Chondrocyte (in vitro differentiated cells): ENCODE data around the gene PLD3. TPM values are rescaled to one million over a fixed set of nuclear protein-coding genes. Genes with fewer than 3 reads are reported as not detected.

Experiments used
- DNase-seq: peaks from one replicate; pipeline ENCODE4 v3.0.0; 2021; ENCODE audit warnings: mixed read lengths, low spot score
- H3K27ac Mint-ChIP-seq: one replicate; pipeline ENCODE4 v1.8.0; 2021; ENCODE audit warnings: mild to moderate bottlenecking, moderate library complexity, mixed read lengths; ENCODE audit not compliant: unreplicated experiment
- H3K27me3 Mint-ChIP-seq: 2 replicates; pipeline ENCODE4 v1.8.0; 2021; ENCODE audit warnings: low read depth, mixed read lengths
- H3K36me3 Mint-ChIP-seq: 2 replicates; pipeline ENCODE4 v1.8.0; 2021; ENCODE audit warnings: low read depth, mixed read lengths
- H3K4me1 Mint-ChIP-seq: 2 replicates; pipeline ENCODE4 v1.8.0; 2021; ENCODE audit warnings: low read depth, mild to moderate bottlenecking, mixed read lengths
- H3K4me3 Mint-ChIP-seq: one replicate; pipeline ENCODE4 v1.8.0; 2021; ENCODE audit warnings: mild to moderate bottlenecking, moderate library complexity, mixed read lengths; ENCODE audit not compliant: unreplicated experiment
- H3K9me3 Mint-ChIP-seq: 2 replicates; pipeline ENCODE4 v1.8.0; 2021; ENCODE audit warnings: low read depth, mixed read lengths
- CTCF ChIP-seq: fragments of 200-600 bp; sonication (generic); IDR thresholded peaks from 2 replicates; pipeline ENCODE4 v1.5.0; 2021; ENCODE audit warnings: antibody characterized with exemption, mild to moderate bottlenecking, moderate library complexity
- total RNA-seq: library from RNA; stranded (reverse); gene quantifications from 3 replicates; pipeline ENCODE4 v1.2.1, GENCODE V29; 2021

Gene PLD3
- total RNA-seq, 1 donor from 2014 or later = 478 TPM

- H3K4me1 Mint-ChIP-seq = no peaks in the 10 kb centered on the region
- no peak overlapping the region for H3K27ac Mint-ChIP-seq
- no peaks in the 10 kb centered on the region for H3K27me3 Mint-ChIP-seq
- H3K9me3 Mint-ChIP-seq = no peaks in the 10 kb centered on the region
- no peak for DNase-seq
- no peak overlapping the region for H3K4me3 Mint-ChIP-seq
- peaks cover 4% of the 10 kb centered on the region for H3K36me3 Mint-ChIP-seq
- TF ChIP-seq CTCF = no peak
Observed at GRCh38 chr19:40393894-40394815, 45.7 kb downstream of the PLD3 start.

- TF ChIP-seq CTCF = no peak
- Mint-ChIP-seq H3K4me1 (no peaks in the 10 kb centered on the region), H3K4me3 (no peak overlapping the region), H3K27me3 (no peaks in the 10 kb centered on the region), H3K27ac (no peak overlapping the region), H3K9me3 (no peaks in the 10 kb centered on the region), H3K36me3 (peaks cover 4% of the 10 kb centered on the region)
- no peak for DNase-seq
Observed at GRCh38 chr19:40394816-40395210, 46.3 kb downstream of the PLD3 start.

- Mint-ChIP-seq H3K27me3 (no peaks in the 10 kb centered on the region), H3K4me3 (no peak overlapping the region), H3K36me3 (peaks cover 4% of the 10 kb centered on the region), H3K27ac (no peak overlapping the region), H3K4me1 (peaks cover 5% of the 10 kb centered on the region), H3K9me3 (no peaks in the 10 kb centered on the region)
- no peak for TF ChIP-seq CTCF
- no peak for DNase-seq
Observed at GRCh38 chr19:40395956-40396355, 47.5 kb downstream of the PLD3 start.

GRCh38 chr19:40396886-40397567, 48.5 kb downstream of the PLD3 start:
- H3K27ac Mint-ChIP-seq = no peak overlapping the region
- TF ChIP-seq CTCF = no peak
- H3K36me3 Mint-ChIP-seq = peaks cover 4% of the 10 kb centered on the region
- H3K4me1 Mint-ChIP-seq = peaks cover 5% of the 10 kb centered on the region
- H3K4me3 Mint-ChIP-seq = no peak overlapping the region
- H3K27me3 Mint-ChIP-seq = no peaks in the 10 kb centered on the region
- no peaks in the 10 kb centered on the region for H3K9me3 Mint-ChIP-seq
- no peak for DNase-seq

GRCh38 chr19:40397568-40397906, 49.0 kb downstream of the PLD3 start:
- H3K4me3 Mint-ChIP-seq = no peak overlapping the region

More at GRCh38 chr19:40397568-40397906, 49.0 kb downstream of the PLD3 start:
- peak; percentile 89 for DNase-seq
- Mint-ChIP-seq H3K9me3 (no peaks in the 10 kb centered on the region), H3K27ac (no peak overlapping the region), H3K4me1 (peaks cover 5% of the 10 kb centered on the region), H3K36me3 (peaks cover 4% of the 10 kb centered on the region), H3K27me3 (no peaks in the 10 kb centered on the region)
- no peak for TF ChIP-seq CTCF
